CD4-positive, alpha-beta T cell treated with Interleukin-4 for 1 hour (primary cell): Measurements from ENCODE around the gene OTUD1.
A peak's percentile ranks its signal among the peaks of the same experiment; 100 is the strongest.

Experiments
- DNase-seq, 2 donors: peaks; one replicate each; pipeline ENCODE4 v3.0.0-alpha.2; 2020 to 2022

Gene OTUD1

DNA sequence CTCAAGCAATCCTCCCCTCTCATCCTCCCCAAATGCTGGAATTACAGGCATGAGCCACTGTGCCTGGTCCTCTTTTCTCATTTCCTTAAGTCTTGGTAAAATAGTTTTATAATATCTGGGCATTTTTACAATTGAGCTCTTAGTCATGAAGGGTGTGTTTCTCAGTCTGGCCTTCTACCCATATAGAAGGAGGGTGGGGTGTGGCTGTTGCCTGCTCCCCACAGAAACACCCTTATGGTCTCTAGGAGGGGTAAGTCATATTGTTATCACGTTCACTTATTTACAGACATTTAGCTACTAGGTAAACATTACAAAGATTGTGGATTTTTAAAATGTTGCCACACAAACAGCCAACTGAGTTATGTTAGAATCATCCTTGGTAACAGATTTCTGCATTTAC is 6.7 kb upstream of the OTUD1 start:
- DNase-seq: no peak

DNA sequence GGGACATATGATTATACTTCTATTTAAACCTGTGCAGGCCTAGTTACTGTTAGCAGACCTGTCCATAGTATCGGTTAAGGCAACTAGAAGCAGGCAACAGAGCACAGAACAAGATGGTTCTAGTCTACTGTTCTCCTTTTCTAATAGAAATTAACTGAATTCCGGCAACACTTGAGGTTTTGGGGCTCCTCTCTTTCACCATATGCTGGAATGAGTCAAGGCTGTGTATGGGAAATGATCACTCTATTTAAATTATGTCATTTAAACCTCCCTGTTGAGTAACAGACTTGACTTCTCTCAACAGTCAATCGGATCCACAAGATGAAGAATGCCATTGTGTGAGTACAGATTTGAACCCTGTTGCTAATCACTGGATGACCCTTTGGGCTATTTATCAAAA is 6.2 kb upstream of the OTUD1 start:
- DNase-seq: no peak

DNA sequence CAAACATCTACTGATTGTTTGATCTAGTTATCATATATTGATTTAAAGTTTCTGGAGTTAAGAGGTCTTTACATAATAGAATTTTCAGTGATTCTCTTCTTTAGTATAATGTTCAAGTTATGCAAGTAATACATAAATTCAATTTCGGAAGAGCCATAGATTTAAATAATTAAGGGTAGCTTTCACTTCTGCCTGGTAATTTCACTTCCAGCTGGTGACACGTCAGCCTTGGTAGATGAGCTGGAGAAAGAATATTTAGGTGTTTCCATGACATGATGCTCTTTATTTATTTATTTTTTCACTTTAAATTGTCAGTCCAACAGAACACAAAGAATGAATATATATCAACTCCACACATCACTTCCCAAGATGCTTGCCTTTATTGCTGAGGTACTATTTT is 5.2 kb upstream of the OTUD1 start:
- peak in 1 of 2 donors; percentile 45 for DNase-seq

DNA sequence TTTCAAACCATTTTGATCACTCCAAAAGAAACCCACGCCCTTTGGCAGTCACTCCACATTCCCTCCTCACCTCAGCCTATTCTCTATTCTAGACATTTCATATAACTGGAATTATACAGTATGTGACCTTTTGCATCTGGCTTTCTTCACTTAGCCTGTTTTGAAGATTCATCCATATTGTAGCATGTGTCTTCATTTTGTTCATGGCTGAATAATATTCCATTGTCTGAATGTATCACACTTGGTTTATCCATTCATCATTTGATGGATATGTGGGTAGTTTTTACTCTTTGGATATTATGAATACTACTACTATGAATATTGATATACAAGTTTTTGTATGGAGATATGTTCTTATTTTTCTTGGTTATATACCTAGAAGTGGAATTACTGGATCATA is 3.5 kb upstream of the OTUD1 start:
- no peak for DNase-seq

DNA sequence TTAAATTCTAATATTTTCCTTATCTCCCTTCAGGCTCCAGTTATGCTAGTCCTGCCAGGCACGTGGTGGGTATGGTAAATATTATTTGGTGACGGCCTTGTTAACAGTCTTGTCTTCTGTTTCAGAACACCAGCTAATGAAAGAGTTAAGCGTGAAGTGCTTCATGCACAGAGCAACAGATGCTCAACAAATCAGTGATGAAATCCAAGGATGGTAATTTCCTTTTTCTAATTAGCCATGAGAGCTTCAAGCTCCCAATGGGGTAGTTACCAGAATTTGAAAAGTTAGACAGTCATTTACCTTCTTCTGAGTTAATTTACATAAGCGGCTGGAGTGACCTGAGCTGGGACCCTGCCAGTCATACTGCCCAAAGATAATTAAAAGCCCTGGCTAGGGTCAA is 1.9 kb upstream of the OTUD1 start:
- DNase-seq: no peak

DNA sequence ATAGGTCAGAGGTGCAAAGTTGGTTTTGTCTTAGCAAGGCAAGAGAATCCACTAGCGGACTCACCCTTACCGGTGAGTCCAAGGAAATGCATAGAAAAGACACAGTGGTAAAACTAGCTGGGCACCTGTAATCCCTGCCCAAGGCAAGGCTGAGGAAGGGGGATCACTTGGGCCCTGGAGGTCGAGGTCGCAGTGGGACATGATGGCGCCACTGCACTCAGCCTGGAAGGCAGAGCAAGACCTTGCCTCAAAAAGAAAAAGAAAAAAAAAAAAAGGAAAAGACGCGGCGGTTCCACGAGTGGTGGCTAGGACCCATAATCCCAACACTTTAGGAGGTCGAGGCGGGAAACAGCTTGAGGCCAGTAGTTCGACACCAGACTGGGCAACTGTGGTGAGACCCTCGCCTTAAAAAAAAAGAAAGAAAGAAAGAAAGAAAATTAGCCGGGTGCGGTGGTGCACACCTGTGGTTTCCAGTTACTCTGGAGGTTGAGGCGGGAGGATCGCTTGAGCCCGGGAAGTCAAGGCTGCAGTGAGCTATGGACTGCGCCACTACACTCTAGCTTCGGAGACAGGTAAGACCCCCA is 820 bp upstream of the OTUD1 start:
- no peak for DNase-seq

DNA sequence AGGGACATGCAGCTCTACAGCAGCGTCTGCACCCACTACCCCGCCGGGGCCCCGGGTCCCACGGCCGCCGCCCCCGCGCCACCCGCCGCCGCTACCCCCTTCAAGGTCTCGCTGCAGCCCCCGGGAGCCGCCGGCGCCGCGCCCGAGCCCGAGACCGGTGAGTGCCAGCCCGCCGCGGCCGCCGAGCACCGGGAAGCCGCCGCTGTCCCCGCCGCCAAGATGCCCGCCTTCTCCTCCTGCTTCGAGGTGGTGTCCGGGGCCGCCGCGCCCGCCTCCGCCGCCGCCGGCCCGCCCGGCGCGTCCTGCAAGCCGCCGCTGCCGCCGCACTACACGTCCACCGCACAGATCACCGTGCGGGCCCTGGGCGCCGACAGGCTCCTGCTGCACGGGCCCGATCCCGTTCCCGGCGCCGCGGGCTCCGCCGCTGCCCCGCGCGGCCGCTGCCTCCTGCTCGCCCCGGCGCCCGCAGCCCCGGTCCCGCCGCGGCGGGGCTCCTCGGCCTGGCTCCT is 631 bp downstream of the OTUD1 start:
- DNase-seq: no peak

DNA sequence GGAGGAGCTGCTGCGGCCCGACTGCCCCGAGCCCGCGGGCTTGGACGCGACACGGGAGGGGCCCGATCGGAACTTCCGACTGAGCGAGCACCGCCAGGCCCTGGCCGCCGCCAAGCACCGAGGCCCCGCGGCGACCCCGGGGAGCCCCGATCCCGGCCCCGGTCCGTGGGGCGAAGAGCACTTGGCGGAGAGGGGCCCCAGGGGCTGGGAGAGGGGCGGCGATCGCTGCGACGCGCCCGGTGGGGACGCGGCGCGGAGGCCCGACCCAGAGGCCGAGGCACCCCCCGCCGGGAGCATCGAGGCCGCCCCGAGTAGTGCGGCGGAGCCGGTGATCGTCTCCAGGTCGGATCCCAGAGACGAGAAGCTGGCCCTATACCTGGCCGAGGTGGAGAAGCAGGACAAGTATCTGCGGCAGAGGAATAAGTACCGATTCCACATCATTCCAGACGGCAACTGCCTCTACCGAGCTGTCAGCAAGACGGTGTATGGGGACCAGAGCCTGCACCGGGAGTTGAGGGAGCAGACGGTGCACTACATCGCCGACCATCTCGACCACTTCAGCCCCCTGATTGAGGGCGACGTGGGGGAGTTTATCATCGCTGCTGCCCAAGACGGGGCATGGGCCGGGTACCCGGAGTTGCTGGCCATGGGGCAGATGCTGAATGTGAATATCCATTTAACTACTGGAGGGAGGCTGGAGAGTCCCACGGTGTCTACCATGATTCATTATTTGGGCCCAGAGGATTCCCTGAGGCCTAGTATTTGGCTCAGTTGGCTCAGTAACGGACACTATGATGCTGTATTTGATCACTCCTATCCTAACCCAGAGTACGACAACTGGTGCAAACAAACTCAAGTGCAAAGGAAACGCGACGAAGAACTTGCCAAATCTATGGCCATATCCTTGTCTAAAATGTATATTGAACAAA is 1.4 kb downstream of the OTUD1 start:
- peak in 1 of 2 donors; percentile 20 for DNase-seq

DNA sequence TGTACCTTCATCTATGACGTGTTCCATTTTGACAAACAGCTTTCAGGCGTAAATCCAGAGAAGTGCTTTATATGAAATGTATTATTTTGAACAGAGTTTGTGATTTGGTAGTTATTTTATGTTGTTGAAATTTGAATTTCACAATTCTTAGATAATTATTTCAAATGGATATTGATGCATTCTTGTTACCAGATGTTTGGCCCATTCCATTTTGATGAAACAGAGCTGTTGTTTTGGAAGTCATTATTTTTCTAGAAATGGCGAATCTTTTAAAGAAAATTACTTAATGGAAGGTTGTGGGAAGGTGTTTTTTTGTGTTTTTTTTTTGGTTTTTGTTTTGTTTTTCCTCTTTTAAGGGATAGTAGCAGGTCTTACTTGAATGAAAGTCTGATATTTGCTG is 2.4 kb downstream of the OTUD1 start:
- DNase-seq: no peak

DNA sequence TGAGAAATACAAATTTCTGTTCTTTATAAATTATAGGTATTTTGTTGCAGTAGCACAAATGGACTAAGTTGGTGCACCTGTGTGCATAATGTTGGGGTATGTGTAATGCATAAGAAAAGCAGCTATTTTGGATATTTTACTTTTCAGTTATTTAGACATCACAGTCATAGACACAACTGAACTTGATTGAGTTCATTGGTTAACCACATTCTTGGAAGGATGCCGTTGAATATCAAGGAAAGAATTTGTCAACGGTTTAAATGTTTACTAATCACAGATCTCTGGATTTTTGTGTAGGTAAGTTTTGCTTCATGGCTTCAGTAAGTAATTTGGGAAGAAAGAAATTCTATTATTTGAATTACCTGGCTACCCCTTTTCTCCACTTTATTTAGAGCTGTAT is 4.1 kb downstream of the OTUD1 start:
- no peak for DNase-seq

DNA sequence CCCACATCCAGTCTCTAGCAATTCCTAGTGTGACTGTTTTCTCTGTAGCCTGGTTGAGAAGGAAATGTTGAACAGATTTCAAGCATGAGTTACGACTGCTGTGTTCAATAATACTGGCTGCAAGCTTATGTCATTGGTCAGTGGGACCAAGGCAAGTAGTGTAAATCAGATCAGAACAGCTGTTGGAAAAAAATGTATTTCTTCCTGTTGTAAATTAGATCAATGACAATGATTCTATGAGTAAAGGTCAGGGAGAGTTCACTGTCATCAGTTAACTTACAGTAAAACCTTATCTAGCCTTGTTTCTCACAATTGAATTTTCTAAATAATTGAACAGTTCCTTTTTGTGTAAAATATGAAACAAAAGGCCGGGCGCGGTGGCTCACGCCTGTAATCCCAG is 6.7 kb downstream of the OTUD1 start:
- DNase-seq: no peak

DNA sequence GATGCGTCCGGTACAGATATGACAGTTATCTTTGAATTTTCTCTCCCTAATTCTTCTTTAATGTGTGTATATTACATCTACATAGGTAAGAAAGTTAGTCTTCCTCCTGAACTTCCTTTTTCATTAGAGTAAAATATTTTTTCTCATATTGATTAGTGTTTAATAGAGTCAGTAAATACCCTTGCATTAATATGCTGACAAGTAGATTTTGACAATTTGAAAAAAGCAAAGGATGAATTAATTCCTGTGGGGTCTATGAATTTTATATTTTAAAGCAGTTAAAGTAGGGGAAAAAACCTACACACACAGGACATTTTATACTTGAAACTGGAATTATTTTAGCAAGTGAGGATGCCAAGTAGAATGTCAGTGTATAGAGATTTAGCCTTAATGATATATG is 9.4 kb downstream of the OTUD1 start:
- DNase-seq: no peak

DNA sequence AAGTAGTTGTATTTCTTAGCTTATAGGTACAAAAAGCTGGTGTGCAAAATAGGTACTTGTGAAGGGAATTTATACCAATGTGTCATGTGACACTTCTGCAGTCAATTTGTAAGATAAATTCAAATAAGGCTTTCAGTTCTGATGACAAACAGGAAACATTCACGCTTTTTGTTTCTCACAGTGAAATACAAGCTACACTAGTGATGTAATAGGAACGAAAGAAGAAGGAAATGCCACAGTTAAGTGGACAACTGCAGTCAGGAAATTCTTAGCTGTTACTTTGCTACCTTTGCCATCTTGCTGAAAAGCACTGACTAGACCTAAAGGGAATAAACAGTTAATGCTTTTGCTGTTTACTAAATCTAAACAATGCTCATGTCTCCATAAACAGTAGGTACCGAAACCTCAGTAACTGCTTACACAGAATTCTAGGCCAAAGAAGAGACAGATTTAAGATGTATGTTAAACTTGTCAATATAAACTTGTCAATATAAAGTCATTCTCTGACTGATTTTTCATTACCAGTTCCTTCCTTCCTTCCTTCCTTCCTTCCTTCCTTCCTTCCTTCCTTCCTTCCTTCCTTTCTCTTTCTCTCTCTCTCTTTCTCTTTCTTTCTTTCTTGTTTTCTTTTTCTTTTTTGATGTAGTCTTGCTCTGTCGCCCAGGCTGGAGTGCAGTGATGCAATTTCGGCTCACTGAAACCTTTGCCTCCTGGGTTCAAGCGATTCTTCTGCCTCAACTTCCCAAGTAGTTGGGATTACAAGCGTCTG is 10.1 kb downstream of the OTUD1 start:
- DNase-seq: peak in 1 of 2 donors; percentile 49

DNA sequence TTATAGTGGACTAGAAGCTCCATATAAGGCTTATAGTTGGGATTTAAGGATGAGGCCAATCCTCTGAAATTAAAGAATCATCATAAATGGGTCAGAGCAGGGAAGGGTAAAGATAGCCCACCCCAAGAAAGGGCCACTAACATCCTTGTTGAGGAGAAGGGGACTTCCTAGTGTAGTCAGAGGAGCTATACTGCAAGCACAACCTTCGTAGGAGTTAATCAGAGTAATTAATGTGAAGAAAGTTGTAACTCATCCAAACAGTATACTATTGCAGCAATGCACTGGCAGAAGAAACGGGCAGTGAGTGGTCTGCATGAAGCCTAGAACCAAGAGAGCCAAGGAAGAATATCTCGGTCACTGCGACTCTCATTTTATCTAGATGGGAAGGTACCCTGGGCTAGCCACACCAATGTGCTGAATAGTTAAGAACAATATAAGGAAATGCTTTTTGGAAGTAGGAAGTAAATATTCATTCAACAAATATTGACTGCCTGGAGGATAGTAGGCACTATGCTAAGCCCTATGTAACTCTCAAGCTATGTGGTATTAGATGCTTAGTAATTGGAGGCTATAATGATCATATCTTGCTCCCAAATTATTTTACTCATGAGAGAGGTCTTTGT is 13.3 kb downstream of the OTUD1 start:
- no peak for DNase-seq

DNA sequence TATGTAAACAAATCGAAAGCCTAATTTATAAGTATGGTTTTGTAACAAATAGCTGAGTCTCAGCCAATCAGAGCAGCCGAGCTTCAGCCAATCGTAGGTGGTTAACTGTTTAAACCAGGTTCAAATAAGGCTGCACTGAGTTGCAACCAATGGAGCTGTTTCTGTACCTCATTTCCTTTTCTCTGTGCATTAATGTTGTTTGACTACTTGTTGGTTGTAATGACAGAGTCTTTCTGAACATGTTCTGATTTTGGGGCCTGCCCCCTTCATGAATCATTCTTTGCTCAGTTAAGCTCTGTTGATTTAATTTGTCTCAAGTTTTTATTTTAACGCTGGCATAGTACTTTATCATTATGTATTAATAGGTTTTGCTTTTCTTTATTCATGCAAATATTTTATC is 14.6 kb downstream of the OTUD1 start:
- no peak for DNase-seq

DNA sequence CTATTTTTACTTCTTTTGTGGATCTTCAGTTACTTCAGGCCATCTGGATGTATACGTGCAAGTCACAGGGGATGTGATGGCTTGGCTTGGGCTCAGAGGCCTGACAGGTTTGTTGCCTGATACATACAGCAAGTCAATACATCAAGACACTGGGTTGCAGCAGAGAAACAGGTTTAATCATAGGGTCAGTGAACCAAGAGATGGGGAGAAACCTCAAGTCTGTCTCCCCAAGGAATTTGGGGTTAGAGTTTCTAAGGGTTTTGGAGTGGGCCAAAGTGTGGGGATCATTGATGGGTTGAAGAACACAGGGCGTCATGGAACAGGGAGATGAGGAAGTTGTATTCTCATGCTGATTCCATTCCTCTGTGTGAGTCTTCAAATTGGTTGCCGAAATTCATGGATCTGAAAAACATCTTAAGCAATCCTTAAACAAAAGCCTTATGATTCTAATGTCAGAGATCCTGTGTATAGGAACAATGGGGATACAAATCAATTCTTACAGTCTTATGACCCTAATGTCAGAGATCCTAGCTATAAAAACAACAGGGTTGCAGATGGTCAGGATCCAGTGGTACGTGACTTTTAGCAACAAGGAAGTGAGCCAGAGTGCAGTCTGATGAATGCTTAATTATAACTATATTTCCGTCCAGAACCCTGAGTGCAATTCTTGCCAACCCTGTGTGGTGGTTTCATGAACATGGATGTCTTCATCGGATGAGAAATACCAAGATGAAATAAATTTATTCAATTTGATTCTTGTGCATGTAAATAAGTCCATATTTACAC is 18.9 kb downstream of the OTUD1 start:
- DNase-seq: no peak

DNA sequence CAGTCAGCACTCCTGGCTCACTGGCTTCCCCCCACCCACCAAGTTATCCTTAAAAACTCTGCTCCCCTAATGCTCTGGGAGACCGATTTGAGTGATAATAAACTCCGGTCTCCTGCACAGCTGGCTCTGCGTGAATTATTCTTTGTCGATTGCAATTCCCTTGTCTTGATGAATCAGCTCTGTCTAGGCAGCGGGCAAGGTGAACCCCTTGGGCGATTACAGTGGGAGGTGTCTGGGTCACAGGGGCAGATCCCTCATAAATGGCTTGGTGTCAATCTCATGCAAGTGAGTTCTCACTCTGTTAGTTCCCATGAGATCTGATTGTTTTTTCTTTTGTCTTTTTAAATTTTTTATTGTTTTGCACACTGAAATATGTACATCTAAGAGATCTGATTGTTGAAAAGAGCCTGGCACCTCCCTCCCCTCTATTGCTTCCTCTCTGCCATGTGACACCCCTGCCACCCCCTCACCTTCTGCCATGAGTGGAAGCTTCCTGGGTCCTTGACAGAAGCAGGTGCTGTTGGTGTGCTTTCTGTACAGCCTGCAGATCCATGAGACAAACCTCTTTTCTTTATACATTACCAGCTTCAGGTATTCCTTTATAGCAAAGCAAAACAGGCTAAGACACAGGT is 20.5 kb downstream of the OTUD1 start:
- DNase-seq: no peak

DNA sequence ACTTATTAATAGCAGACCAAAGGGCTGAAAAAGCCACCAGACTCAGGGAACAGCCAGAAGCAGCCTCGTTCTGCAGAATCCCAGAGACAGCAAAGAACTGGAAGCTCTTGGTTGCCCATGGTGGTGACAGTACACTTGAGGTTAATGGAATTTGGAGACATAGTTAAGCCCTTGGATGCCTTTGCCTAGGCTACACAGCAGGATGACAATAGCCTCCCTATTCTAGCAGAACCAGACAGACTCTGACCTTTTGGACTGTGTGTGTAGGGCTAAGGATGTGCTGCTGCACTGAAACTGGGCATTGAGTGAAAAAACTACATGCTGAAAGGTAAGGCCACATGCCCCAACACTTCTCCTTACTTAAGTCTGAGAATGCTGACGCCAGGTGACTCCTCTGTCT is 22.7 kb downstream of the OTUD1 start:
- DNase-seq: no peak

DNA sequence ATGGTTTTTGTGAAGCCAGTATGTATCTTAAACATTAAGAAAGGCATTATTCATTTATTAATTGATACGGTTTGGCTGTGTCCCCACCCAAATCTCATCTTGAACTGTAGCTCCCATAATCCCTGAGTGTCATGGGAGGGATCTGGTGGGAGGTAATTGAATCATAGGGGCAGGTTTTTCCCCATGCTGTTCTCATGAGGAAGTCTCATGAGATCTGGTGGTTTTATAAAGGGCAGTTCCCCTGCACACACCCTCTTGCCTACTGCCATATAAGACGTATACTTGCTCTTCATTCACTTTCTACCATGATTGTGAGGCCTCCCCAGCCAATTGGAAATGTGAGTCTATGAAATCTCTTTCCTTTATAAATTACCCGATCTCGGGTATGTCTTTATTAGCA is 28.1 kb downstream of the OTUD1 start:
- DNase-seq: no peak

DNA sequence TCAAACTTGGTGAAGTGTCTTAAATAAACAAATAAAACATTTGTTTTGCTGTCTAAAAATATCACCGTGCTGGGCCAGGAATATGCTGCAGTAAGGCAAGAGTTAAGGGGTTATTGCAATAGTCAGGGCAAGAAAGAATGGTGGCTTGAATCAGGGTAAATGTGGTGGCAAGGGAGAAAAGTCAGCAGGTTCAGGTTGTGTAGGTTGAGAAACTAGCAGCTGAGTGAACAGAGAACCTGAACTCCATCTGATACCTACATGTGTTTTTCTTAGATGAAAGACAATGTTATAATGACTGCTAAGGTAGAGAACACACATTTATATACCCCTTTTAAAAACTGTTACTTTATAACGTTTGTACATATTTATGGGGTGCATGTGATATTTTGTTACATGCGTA is 28.7 kb downstream of the OTUD1 start:
- no peak for DNase-seq

DNA sequence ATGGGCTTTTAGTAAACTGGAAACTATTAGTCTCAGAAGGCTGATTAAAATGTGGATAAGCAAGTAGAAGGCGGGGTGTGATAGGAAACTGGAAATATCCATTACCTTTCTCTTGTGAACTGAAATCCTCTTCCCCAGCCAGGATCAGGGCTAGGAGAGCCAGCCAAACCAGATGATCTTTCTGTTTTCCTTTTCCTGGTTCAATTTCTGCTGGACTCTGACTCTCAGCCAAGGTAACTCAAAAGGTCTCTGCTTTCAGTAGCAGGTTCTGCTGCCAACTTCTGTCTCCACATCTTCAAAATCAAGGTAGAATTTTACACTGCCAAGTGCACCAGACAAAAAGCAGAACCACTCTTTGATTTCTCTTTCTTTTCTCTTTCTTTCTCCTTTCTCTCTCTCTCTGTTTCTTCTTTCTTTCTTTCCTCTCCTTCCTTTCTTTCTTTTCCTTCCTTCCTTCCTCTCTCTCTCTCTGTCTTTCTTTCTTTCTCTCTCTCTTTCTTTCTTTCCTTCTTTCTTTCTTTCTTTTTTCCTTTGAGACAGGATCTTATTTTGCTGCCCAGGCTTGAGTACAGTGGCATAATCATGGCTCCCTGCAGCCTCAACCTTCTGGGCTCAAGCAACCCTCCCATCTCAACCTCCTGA is 30.8 kb downstream of the OTUD1 start:
- DNase-seq: no peak
